Hepatic stellate cell (primary cell): ENCODE measurements around the gene CABLES1.
"Not testable (repeated sequence)": the region's sequence is repeated elsewhere in the genome, so short reads cannot be mapped to it uniquely, and the experiment has no call there.

Experiments used
- DNase-seq: peaks from one replicate; pipeline ENCODE4 v3.0.0; 2011; ENCODE audit warnings: low spot score

The CABLES1 gene

DNA sequence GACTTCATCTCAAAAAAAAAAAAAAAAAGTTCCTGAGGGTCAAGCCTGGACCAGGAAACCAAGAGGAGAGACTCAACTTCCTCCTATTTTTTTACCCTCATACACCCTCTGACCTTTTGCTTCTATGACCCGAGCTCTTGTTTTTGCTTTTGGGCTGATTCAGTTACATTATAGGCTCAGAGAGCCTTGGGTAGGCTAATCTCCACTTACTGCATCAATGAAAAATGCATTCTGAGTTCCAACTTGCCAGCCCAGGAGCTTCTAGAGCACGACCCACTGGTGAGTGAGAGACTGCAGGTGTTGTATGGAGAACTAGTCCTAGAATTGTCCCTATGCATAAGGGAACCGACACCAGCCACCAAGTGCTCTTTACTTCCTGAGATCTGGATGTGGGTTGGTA is 91.1 kb downstream of the CABLES1 start:
- DNase-seq = no peak

DNA sequence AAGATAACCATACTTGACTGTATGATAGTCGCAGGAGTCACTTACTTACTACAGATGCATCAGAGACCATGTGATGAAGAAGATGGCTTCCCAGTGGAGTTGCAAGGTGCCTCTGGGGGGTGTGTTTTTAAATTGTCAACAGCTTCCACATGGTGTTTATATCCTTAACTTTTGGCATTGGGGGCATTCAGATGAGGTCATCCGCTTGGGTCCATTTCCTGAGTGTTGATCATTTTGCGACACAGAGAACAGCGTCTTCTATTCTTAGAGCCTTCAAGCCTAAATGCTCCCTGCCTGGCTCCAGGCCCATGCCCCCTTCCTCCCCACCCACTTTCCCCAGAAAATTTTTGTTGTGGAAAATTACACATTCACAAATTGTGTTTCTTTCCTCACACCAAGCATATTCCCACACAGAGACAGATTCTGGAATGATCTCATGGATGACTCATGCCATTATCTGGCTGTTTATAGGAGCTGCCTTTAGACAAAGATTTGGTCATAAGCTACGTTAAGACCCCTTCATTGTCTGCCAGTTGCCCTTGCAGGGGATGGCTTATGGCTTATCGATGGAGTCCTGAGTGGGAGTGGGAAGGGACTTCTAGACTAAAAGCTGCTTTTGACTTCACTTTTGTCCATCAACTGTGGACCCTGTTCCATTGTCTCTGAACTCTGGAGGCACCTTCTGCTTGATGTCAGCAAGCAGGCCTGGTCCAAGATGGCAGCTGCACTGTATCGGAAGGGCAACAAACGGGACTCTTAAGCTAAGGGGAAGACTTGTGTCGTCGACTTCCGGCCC is 91.8 kb downstream of the CABLES1 start:
- DNase-seq = peak; percentile 65

DNA sequence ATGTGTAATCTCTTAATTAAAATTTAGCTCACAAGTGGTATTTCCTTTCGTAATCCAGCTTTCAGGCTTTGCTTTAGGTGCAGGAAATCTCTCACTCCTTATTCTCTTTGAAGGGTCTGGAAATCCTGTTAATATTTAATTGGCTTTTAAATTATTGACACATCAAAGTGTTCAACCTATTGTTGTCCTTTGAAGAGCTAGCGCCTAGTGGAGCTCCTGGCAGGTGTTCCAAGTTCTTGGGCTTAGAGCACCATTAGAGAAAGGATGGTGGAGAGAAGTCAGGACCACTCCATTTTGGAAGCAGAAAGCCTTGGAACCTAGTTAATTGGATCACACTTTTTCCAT is 92.4 kb downstream of the CABLES1 start:
- DNase-seq = no peak

DNA sequence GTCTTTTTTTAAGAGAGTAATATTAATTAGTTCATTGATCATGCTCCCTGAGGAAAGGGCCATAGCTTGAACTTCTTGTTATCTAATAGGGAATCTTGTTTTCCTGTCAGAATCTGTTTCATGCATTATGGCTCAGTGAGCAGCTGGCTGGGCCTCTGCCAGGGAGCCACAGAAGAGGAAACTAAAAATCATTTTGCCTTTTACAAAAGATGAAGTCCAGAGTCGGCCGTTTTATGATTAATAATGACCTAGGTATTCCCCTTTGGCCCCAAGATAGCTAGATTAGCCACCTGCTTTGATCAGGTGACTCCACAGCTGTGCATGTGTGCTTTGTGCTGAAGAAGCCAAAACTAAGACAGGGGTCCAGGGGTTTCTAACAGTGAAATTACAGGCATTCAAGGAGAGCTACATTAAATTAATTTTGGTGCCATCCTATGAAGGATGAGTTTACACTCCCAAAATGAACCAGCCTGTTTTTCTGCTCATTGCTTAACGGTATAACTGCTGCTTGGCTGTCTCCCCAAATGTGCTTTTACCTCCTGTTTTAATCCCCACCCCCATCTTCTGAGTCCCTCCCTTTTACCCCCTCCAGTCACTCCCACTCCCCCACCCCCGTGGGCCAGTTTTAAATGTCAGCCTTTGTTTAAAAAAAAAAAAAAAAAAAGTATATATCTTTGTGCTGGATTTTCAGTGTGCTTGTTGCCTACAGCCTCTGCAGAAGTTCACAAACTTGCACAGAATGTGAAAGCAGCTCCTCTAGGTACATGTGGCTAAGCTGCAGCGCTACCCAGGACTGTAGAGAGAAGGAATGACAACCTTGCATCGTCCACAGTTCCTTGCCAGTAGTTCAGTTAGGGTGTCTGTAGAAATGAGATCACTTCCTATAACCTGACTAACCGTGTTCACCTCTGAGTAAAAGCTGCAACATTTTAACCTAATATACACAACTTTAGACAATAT is 93.1 kb downstream of the CABLES1 start:
- no peak for DNase-seq

DNA sequence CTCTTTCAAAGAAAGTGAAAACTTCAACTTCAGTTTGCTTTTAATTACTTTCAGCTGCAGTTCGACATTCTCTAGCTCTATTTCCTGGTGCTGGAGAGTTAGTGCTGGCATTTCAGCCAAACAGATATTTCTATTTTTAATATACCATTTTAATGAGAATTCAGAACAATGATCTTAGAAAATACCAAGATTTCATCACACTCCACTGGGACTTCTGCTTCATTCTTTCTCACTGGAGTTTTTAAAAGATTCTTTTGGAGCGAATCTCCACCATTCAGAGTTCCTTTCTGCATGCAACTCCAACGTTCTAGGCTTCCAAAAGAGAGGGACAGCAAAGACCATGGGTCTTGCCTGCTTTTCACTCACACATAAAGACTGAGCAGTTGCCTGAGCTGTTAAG is 94.2 kb downstream of the CABLES1 start:
- DNase-seq = no peak

DNA sequence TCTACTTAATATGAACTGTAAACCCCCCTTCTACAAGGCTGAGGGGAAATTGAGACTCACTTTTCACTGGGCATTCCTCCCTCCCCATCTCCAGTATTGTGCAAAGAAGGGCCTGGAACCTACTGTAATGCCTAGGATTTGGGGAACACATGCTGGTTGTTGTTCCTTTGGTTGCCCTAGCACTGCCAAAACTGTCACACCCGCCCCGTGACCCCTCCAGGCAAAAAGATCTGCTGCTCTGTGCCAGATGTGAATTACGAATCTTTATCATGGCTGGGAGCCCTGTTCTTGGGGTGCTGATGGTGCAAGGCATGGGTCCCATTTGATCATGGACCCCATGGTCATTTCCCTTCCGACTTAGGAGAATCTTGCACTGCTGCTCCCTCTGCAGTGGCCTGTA is 95.4 kb downstream of the CABLES1 start:
- DNase-seq = no peak

DNA sequence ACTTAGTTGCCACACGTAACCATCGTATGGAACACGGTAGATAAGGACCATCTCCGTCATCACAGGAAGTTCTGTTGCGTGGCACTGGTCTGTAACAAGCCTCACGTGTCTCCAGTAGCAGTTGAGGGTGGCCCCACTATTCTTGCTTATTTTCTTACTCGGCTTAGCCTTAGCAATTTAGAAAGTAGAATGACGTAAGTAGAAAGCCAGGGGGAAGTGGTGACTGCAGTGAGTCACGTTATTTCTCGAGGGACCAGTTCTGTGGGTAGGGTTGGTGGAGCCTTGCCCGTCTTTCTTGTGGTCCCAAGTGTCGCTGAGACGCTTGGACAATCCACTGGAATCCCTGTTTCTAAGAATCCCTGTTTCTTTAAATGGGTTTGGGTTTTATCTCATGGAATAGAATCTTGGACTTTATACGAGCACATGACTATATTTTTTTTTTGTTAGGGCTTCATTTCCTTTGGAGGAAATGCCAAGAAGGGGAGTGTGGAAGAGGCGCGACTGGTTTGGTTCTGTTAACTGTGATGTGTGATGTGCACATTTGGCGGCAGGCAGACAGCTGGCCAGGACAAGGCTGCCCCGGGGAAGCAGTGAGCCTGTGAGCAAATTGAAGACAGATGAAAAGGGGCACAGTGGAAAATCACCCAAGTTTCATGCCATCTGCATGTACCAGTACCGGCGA is 96.2 kb downstream of the CABLES1 start:
- DNase-seq = peak; percentile 94

DNA sequence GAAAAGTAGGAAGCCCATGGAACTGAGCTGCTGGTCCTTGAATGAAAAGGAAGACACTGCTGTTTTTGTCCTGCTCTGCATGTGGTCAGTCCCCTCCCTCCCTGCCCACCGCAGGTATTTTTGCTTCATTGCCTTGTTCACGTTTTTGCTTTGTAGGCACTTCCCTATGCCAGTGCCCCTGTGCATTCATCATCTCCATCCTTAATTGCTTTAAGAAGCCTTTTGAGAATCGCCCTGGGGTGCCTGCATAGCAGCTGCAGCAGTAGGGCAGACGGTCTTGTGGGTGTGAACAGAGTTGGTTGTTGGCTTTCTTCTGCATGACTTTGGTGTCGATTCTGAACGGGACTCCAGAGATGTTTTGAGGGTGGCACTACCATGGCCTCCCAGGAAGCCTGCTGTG is 97.0 kb downstream of the CABLES1 start:
- no peak for DNase-seq

DNA sequence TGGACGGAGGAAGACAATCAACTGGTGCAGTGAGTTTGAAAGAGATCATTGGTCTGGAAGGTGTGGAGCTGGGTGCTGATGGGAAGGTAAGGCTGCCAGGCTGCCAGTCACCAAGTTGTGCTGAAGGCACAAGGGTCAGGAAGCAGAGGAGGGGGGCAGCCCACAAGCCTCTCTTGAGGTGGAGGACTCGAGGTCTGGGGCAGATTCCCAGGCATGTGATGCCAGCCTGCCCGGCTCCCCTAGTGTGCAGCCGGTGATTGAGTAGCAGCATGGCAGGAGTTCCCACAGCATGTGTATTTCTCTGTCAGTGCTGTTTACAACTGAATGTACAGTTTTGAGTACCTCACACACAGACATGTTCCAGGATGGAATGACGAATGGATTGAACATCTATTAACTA is 99.3 kb downstream of the CABLES1 start:
- DNase-seq = no peak

DNA sequence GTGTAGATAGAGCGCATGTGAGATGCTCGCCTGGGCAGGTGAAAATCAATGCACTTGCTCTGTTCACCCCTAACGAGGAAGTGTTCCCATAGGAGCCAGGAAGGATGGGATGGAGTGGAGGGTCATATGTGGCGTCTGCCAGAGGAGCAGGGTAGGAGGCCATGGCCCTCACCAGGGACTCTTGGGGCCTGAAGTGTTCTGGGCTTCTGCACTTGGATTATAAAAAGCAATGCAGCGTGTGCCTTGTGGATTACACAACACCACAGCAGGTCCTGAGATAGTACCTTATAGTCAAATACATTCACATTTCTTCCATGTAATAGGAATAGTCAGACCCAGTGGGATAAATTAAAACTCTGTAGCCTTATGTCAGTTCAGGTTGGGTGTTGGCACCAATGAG is 100.1 kb downstream of the CABLES1 start:
- no peak for DNase-seq

DNA sequence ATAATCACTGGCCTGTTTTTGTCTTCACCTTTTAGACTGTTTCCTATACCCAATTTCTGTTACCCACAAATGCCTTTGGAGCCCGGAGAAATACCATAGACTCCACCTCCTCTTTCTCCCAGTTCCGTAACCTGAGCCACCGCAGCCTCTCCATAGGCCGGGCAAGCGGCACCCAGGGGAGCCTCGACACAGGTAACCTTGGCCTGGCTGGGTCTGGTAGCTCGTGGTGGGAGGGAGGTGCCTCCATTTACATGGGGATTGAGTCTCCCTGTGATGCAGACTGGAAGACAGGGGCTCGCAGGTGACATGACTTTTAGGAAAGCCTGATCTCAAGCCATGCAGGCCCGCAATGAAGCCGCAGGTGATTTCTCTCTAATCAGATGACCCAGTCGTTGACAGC is 100.6 kb downstream of the CABLES1 start:
- no peak for DNase-seq

DNA sequence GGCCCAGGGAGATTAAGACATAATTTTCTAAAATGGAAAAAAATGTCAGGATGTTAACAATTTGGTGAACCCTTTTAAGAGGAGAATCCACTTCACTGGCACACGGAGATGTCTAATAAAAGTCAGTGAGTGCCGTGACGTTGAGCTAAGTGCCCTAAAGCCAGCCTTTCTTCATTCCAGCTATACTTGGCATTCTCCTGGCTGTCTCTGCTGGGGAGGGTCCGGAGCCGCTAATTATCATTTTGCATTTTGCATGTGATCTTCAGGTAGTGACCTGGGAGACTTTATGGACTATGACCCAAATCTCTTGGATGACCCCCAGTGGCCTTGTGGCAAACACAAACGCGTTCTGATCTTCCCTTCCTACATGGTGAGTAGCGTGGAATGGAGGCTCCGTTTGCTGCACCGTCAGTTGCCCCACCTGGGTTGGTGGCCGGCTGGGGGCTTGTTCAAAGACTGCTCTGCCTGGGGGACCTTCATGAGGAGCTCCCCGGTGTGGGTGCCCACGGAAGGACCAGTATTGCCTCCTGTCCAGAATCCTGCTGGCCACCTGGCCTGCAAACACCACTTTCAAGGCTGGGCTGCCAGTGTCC is 101.7 kb downstream of the CABLES1 start:
- DNase-seq = no peak

DNA sequence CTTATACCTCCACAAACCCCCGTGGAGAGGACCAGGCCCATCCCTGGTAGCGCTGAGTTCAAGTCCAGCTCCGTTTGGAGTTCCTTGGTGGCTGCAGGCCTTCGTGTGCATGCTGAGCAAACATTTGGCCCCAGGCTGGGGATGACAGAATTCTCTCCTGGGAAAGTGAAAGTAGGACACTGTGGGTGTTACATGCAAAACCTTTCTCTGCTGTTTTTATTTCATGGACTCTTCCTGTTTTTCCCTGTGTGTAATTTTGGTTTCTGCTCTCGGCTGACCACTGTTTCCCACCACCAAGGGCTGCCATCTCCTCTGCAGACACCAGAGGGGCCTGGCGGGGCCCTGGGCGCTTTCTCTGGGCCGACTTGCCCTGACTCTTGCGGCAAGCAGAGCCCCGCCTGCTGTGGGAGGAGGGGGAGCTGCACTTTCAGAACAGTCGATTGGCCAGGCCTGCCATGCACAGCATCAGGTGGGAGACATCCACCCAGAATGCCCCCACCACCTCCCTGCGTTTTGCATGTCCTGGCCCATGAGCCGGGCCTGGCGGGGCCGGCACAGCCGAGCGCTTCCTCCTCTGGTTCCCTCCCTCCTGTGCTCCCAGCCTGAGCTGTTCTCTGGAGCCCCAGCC is 102.4 kb downstream of the CABLES1 start:
- peak; percentile 53 for DNase-seq

DNA sequence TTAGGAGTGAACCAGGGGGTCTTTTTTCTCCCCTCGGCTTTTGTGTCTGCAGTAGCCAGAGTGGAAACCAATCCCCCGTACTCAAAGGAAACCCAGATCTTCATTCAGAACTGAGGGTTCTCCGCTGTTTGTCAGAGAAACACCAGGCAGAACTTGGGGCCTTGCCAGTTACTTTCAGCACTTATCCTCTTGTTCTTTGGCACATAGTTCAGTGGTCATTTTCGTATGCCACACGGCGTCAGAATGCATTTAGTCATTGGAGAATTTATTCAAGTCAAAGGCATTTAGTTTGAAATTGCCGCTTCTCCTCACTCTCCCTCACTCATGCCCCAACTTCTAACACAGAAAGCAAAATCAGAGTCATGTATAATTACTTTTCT is 102.9 kb downstream of the CABLES1 start:
- DNase-seq = no peak

DNA sequence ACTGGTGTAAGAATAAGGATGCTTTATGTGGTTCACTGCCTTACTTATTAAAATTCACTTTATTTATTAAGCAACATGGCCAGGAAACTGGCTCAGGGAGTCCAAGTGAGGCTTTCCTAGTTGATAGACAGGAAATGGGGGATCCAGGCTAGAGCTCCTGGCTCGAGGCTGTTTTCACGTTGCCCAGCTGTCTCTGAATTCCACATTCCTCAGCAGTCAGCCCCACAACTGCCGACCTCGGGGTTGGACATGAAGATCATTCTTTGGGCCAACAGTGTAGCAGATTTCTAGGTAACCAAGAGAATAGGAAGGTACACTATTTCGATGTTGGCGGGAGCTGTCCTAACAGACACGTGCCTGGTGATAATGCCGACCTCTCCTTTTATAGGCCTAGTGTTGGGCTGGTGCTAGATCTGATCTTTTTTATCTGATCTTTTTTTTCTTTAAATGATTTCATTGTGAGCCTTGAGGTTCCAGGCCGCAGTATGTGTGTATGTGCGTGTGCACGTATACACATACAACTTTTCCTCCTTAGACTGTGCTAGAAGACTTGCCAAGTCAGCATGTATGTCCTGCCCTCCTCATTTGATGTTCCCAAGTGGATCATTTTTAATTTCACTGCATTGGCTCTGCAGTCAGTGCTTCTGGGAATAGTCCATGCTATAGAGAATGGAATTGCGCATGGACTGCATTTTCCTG is 103.5 kb downstream of the CABLES1 start:
- DNase-seq = no peak

DNA sequence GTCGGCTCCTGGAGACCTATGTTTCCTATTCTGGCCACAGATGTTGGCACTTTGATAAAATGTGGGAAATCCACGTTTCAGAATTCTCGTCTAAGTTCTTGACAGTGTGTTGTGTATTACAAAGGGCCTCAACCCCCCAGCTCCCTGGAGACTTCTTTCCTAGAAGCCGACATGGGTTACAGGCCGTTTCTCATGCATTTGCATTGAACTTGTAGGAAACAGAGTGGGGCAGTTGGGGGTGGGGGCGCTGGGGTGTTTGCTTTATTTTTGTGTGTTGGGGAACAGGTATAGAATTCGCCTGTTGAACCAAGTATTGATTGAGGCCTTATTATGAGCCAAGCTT is 104.0 kb downstream of the CABLES1 start:
- DNase-seq = no peak

DNA sequence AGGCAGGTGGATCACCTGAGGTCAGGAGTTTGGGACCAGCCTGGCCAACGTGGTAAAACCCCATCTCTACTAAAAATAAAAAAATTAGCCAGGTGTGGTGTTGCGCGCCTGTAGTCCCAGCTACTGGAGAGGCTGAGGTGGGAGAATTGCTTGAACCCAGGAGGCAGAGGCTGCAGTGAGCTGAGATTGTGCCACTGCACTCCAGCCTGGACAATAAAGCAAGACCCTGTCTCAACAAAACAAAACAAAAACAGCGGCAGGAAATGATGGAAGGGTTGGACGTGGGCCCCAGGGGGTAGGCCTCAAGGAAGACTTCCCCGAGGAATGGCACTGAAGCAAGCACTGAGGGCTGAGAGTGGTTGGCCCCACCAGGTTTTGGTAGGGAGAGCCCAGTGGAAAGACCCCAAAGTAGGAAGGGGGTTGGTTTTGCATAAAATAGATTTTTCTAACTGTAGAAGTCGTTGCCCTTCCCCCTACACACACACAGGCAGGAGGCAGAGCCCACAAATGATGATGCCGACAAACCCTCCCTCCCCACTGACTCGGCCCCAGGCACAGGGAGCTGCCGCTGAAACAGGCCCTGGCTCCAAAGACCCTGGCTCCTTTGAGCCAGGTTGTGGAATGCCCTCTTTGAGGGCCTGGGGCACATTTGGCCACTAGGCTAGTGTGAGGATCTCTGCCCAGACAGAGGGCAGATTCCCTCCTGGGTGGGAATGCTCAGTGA is 104.8 kb downstream of the CABLES1 start:
- no peak for DNase-seq

DNA sequence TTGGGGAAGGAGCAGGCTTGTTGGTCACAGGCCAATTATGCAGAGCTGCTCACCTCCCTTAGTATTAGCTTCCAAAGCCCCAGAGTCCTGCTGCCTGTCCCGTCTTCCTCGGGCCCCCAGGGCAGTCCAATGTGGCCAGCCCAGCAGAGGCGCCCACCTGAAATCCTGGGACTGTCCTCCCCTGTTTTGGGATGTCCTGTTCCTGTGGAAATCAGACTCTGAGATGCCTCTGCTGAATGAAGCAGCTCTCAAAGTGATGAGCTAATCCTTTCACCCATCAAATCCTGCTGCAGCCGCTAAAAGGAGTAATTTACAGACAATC is 105.3 kb downstream of the CABLES1 start:
- DNase-seq = no peak

DNA sequence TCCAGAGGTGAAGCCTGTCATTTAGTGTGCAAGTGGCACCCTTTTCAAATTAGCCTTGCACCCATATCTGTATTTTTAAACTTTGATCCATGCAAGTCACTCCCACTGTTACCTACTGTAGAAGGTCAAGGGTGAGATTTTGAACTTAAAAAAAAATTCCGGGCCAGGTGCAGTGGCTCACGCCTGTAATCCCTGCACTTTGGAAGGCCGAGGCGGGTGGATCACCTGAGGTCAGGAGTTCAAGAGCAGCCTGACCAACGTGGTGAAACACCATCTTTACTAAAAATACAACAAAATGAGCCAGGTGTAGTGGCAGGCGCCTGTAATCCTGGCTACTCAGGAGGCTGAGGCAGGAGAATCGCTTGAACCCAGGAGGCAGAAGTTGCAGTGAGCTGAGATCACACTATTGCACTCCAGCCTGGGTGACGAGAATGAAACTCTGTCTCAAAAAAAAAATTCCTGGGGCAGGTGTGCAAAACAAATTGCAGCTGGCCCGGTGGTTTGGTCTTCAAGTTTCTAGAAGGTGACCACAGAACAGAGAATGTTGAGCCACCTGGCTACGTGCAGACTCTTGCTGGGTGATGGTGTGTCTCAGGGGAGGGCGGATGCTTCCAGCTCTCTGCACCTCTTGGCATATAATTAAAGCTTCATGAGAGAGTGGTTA is 106.7 kb downstream of the CABLES1 start:
- DNase-seq = not testable (repeated sequence)

DNA sequence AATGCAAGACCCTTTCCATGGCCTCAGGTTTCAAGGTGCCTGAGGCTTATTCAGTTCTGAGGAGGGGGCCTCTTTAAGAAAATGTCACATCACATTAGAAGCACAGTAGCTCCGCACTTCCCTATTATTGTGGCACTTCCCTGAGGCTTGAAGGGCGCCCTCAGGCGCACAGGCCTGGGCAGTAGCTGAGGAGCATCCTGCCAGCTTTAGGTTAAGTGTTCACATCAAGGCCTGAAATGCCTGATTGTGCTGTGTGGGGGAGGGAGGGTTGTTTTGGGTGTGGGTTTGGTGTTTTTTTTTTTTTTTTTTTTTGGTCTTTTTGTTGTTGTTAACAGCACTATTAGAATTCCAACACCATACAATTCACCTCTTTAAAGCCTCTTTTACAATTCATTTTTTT is 107.9 kb downstream of the CABLES1 start:
- no peak for DNase-seq
